DND-41 (cell line): Measurements from ENCODE around the gene TSPAN18.

ENCODE experiments used
- EZH2 ChIP-seq: IDR thresholded peaks from 3 replicates; pipeline ENCODE4 v1.6.1; 2012; ENCODE audit warnings: borderline replicate concordance, low read depth, mild to moderate bottlenecking, moderate library complexity, low read length, inconsistent platforms; ENCODE audit not compliant: severe bottlenecking
- TF ChIP-seq, protein P1 (sequence below): IDR thresholded peaks from 2 replicates; pipeline ENCODE4 v1.5.1; 2012; ENCODE audit warnings: borderline replicate concordance, low read length, moderate library complexity, mild to moderate bottlenecking; ENCODE audit not compliant: poor library complexity, severe bottlenecking; ENCODE audit errors: extremely low read depth

DNA sequence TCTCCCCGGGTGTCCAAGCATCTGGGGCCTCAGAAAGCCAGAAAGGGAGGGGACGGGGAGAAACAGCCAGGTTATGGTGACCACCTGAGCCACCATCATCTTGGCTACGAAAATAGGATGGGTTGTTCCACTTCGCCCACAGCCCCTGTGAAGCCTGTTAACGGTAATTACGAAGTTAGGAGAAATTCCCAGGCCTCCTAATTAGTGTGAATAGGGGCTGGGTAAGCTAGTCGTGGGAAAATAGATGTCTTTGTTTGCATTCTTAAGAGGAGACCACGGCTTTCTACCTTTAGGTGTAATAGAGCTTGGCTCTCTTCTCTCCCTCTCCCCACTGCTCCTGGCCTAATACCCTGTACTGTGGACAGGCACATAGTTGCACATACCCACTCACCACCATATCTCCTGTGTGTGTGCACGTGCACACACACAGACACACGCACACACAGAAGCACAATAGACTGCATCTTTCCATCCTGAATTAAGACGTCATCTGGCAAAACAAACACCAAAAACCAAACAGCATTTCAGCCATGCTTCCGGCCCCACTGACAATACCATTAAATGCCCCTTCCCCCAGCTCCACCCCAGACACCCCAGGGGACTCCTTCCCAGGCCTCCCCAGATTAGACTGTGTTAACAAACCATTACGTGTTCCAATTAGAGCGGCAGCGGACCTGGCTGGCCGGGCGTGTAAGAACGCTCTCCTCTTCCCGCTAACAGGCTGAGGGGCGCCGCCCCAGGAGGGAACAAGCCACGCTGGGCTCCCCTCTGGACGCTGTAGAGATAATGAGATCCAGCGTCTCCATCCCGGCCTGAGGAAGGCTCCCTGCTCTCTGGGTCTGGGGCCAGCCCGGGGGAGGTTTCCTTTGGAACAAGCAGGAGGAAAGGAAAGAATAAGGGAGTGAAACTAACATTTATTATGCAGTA, 151.1 kb downstream of the TSPAN18 start:
- TF ChIP-seq, protein P1, sequence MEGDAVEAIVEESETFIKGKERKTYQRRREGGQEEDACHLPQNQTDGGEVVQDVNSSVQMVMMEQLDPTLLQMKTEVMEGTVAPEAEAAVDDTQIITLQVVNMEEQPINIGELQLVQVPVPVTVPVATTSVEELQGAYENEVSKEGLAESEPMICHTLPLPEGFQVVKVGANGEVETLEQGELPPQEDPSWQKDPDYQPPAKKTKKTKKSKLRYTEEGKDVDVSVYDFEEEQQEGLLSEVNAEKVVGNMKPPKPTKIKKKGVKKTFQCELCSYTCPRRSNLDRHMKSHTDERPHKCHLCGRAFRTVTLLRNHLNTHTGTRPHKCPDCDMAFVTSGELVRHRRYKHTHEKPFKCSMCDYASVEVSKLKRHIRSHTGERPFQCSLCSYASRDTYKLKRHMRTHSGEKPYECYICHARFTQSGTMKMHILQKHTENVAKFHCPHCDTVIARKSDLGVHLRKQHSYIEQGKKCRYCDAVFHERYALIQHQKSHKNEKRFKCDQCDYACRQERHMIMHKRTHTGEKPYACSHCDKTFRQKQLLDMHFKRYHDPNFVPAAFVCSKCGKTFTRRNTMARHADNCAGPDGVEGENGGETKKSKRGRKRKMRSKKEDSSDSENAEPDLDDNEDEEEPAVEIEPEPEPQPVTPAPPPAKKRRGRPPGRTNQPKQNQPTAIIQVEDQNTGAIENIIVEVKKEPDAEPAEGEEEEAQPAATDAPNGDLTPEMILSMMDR: no peak
- TF ChIP-seq EZH2: no peak
